ENCODE measurements around the gene XIRP2.
"Not testable (repeated sequence)": the region's sequence is repeated elsewhere in the genome, so short reads cannot be mapped to it uniquely, and the experiment has no call there.

DNA sequence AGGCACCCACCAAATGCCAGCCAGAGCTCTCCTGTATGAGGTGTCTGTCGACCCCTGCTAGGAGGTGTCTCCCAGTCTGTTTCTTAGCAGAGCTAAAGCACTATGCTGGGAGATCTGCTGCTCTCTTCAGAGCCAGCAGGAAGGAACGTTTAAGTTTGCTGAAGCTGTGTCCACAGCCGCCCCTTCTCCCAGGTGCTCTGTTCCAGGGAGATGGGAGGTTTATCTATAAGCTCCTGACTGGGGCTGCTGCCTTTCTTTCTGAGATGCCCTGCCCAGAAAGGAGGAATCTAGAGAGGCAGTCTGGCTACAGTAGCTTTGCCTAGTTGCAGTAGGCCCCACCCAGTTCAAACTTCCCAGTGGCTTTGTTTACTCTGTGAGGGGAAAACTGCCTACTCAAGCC, 210.7 kb downstream of the XIRP2 start:
- TF ChIP-seq CTCF, EZH2 (IDR thresholded peaks at IDR 0.05): not testable (repeated sequence)

Measured in neural progenitor cell (in vitro differentiated cells).